Mesendoderm (in vitro differentiated cells): ENCODE measurements around the gene CUX1.
A peak's percentile ranks its signal among the peaks of the same experiment; 100 is the strongest.

Experiments used
- DNase-seq: peaks from one replicate; pipeline ENCODE4 v3.0.0; 2013
- H2AK5ac ChIP-seq: 2 replicates; pipeline ENCODE4 v1.6.1; 2013; ENCODE audit warnings: low read length, inconsistent platforms
- H2BK120ac ChIP-seq: 2 replicates; pipeline ENCODE4 v1.6.1; 2013; ENCODE audit warnings: low read depth, mild to moderate bottlenecking, low read length, moderate library complexity, mixed read lengths
- H2BK15ac ChIP-seq: replicated peaks from 2 replicates; pipeline ENCODE4 v1.6.1; 2013; ENCODE audit warnings: low read depth, mild to moderate bottlenecking, moderate library complexity
- H2BK5ac ChIP-seq: 2 replicates; pipeline ENCODE4 v1.6.1; 2013; ENCODE audit warnings: low read length, inconsistent platforms
- H3K18ac ChIP-seq: 2 replicates; pipeline ENCODE4 v1.6.1; 2013; ENCODE audit warnings: mild to moderate bottlenecking, low read length, mixed read lengths
- H3K23ac ChIP-seq: one replicate; pipeline ENCODE4 v1.6.1; 2013; ENCODE audit warnings: low read length
- H3K27ac ChIP-seq: 2 replicates; pipeline ENCODE4 v1.5.1; 2013; ENCODE audit warnings: low read depth, mild to moderate bottlenecking, inconsistent platforms, low read length, moderate library complexity
- H3K27me3 ChIP-seq: 2 replicates; pipeline ENCODE4 v1.6.1; 2013; ENCODE audit warnings: low read length, control low read depth, mild to moderate bottlenecking, inconsistent platforms; ENCODE audit not compliant: insufficient read depth, poor library complexity
- H3K36me3 ChIP-seq: 2 replicates; pipeline ENCODE4 v1.6.1; 2013; ENCODE audit warnings: low read length, inconsistent platforms; ENCODE audit not compliant: control insufficient read depth, insufficient read depth
- H3K4ac ChIP-seq: one replicate; pipeline ENCODE4 v1.6.1; 2013; ENCODE audit warnings: low read depth, mild to moderate bottlenecking, low read length, moderate library complexity
- H3K4me1 ChIP-seq: 2 replicates; pipeline ENCODE4 v1.6.1; 2013; ENCODE audit warnings: low read depth, low read length, inconsistent platforms; ENCODE audit not compliant: control insufficient read depth
- H3K4me2 ChIP-seq: 2 replicates; pipeline ENCODE4 v1.6.1; 2013; ENCODE audit warnings: low read length
- H3K4me3 ChIP-seq: 2 replicates; pipeline ENCODE4 v1.5.1; 2013; ENCODE audit warnings: mild to moderate bottlenecking, low read length
- H3K56ac ChIP-seq: one replicate; pipeline ENCODE4 v1.6.1; 2013; ENCODE audit warnings: low read length
- H3K79me1 ChIP-seq: 2 replicates; pipeline ENCODE4 v1.6.1; 2013; ENCODE audit warnings: low read length, inconsistent platforms
- H3K79me2 ChIP-seq: 2 replicates; pipeline ENCODE4 v1.6.1; 2013; ENCODE audit warnings: mild to moderate bottlenecking, low read length; ENCODE audit not compliant: control insufficient read depth, insufficient read depth
- H3K9ac ChIP-seq: 2 replicates; pipeline ENCODE4 v1.6.1; 2013; ENCODE audit warnings: low read length, inconsistent platforms
- H4K5ac ChIP-seq: one replicate; pipeline ENCODE4 v1.6.1; 2013; ENCODE audit warnings: low read length
- H4K8ac ChIP-seq: one replicate; pipeline ENCODE4 v1.6.1; 2013; ENCODE audit warnings: low read depth, mild to moderate bottlenecking, control low read depth, low read length, moderate library complexity
- WGBS: extraction: QIAGEN DNeasy Blood & Tissue Kit; methylation state at CpG from one replicate; pipeline ENCODE4 v1.1.7; 2013; ENCODE audit warnings: low lambda C conversion rate, missing lambda C conversion rate; ENCODE audit not compliant: insufficient coverage; ENCODE audit errors: extremely low coverage; 5-methylcytosine and 5-hydroxymethylcytosine counted together

The CUX1 gene

GRCh38 chr7:102220229-102220850 is 402.9 kb downstream of the CUX1 start:
- Histone ChIP-seq H3K4me3 (no peak overlapping the region), H3K79me2 (no peaks in the 10 kb centered on the region), H2BK120ac (no peak overlapping the region), H3K79me1 (no peaks in the 10 kb centered on the region), H2AK5ac (no peak overlapping the region), H3K23ac (no peak overlapping the region), H2BK5ac (no peak overlapping the region), H4K8ac (no peak overlapping the region), H2BK15ac (no peak overlapping the region), H3K56ac (no peak overlapping the region), H4K5ac (no peak overlapping the region), H3K36me3 (no peaks in the 10 kb centered on the region), H3K27me3 (no peaks in the 10 kb centered on the region), H3K4me2 (no peak overlapping the region), H3K27ac (no peak overlapping the region), H3K4ac (no peak overlapping the region), H3K9ac (no peak overlapping the region), H3K18ac (no peak overlapping the region), H3K4me1 (no peaks in the 10 kb centered on the region)
- peak; percentile 19 for DNase-seq
- WGBS = no CpG with 5 or more reads among the region's 14 CpGs

GRCh38 chr7:102220960-102221800 is 403.8 kb downstream of the CUX1 start:
- Histone ChIP-seq H3K79me2 (no peaks in the 10 kb centered on the region), H2BK5ac (no peak overlapping the region), H2BK15ac (no peak overlapping the region), H4K8ac (no peak overlapping the region), H3K4me1 (no peaks in the 10 kb centered on the region), H3K18ac (no peak overlapping the region), H3K27ac (no peak overlapping the region), H3K36me3 (no peaks in the 10 kb centered on the region), H4K5ac (no peak overlapping the region), H2BK120ac (no peak overlapping the region), H3K9ac (no peak overlapping the region), H3K4ac (no peak overlapping the region), H3K27me3 (no peaks in the 10 kb centered on the region), H3K4me2 (no peak overlapping the region), H3K23ac (no peak overlapping the region), H2AK5ac (no peak overlapping the region), H3K4me3 (no peak overlapping the region), H3K56ac (no peak overlapping the region), H3K79me1 (no peaks in the 10 kb centered on the region)
- no peak for DNase-seq
- WGBS = no CpG with 5 or more reads among the region's 20 CpGs

- no peak overlapping the region for H4K5ac ChIP-seq
- no peaks in the 10 kb centered on the region for H3K4me1 ChIP-seq
- no peak overlapping the region for H2BK5ac ChIP-seq
- no peak overlapping the region for H2BK120ac ChIP-seq
- H3K4ac ChIP-seq = no peak overlapping the region
- H2AK5ac ChIP-seq = no peak overlapping the region
- no CpG with 5 or more reads among the region's 9 CpGs for WGBS
- H3K23ac ChIP-seq = peak overlapping the region; percentile 45
- DNase-seq = no peak
- no peak overlapping the region for H3K4me2 ChIP-seq
- H3K36me3 ChIP-seq = no peaks in the 10 kb centered on the region
- no peaks in the 10 kb centered on the region for H3K79me2 ChIP-seq
- no peak overlapping the region for H4K8ac ChIP-seq
- H3K9ac ChIP-seq = no peak overlapping the region
- H3K18ac ChIP-seq = no peak overlapping the region
- H3K79me1 ChIP-seq = no peaks in the 10 kb centered on the region
- no peak overlapping the region for H2BK15ac ChIP-seq
- H3K27ac ChIP-seq = no peak overlapping the region
- H3K27me3 ChIP-seq = no peaks in the 10 kb centered on the region
- H3K4me3 ChIP-seq = no peak overlapping the region
- H3K56ac ChIP-seq = no peak overlapping the region
These were observed 404.5 kb downstream of the CUX1 start for GRCh38 chr7:102221961-102222360.

GRCh38 chr7:102222445-102222844 is 405.0 kb downstream of the CUX1 start:
- H2BK5ac ChIP-seq = no peak overlapping the region
- peak; percentile 10 for DNase-seq
- no peak overlapping the region for H3K9ac ChIP-seq
- H3K27me3 ChIP-seq = no peaks in the 10 kb centered on the region
- no peak overlapping the region for H3K4me2 ChIP-seq
- no peak overlapping the region for H4K8ac ChIP-seq
- no peak overlapping the region for H3K4ac ChIP-seq
- no peak overlapping the region for H3K4me3 ChIP-seq
- H3K18ac ChIP-seq = no peak overlapping the region
- no peak overlapping the region for H2AK5ac ChIP-seq
- no peak overlapping the region for H3K27ac ChIP-seq
- no peak overlapping the region for H2BK15ac ChIP-seq
- H3K4me1 ChIP-seq = no peaks in the 10 kb centered on the region
- no peak overlapping the region for H4K5ac ChIP-seq
- H3K56ac ChIP-seq = no peak overlapping the region
- H3K79me2 ChIP-seq = no peaks in the 10 kb centered on the region
- H3K36me3 ChIP-seq = no peaks in the 10 kb centered on the region
- no peaks in the 10 kb centered on the region for H3K79me1 ChIP-seq
- H3K23ac ChIP-seq = peak overlapping the region; percentile 45
- no CpG with 5 or more reads among the region's 12 CpGs for WGBS
- H2BK120ac ChIP-seq = no peak overlapping the region

- no peak for DNase-seq
- H3K4me3 ChIP-seq = no peak overlapping the region
- H3K9ac ChIP-seq = no peak overlapping the region
- no peak overlapping the region for H4K5ac ChIP-seq
- no peak overlapping the region for H3K18ac ChIP-seq
- no peak overlapping the region for H3K23ac ChIP-seq
- no peak overlapping the region for H3K27ac ChIP-seq
- no CpG with 5 or more reads among the region's 5 CpGs for WGBS
- no peak overlapping the region for H2BK5ac ChIP-seq
- H3K79me2 ChIP-seq = no peaks in the 10 kb centered on the region
- H2BK120ac ChIP-seq = no peak overlapping the region
- H3K4me2 ChIP-seq = no peak overlapping the region
- no peaks in the 10 kb centered on the region for H3K27me3 ChIP-seq
- H2AK5ac ChIP-seq = no peak overlapping the region
- no peak overlapping the region for H2BK15ac ChIP-seq
- peaks cover 3% of the 10 kb centered on the region for H3K36me3 ChIP-seq
- H4K8ac ChIP-seq = no peak overlapping the region
- H3K56ac ChIP-seq = no peak overlapping the region
- no peak overlapping the region for H3K4ac ChIP-seq
- H3K4me1 ChIP-seq = no peaks in the 10 kb centered on the region
- no peaks in the 10 kb centered on the region for H3K79me1 ChIP-seq
These were observed 405.8 kb downstream of the CUX1 start for GRCh38 chr7:102223184-102223583.
